Esophagus muscularis mucosa (tissue), 4 donors: ENCODE data around the gene CDH4. TPM values are rescaled to one million over a fixed set of nuclear protein-coding genes. Genes with fewer than 3 reads are reported as not detected.

Experiments
- DNase-seq: peaks from one replicate; pipeline ENCODE4 v3.0.0-alpha.2; 2017; ENCODE audit errors: extremely low spot score
- H3K27ac ChIP-seq, 4 donors: fragments of 200-600 bp; sonication (generic); replicated peaks in 1 of 4; 1 replicate in 3 of 4; 2 replicates in 1 of 4; pipeline ENCODE4 v1.5.1; 2016 to 2019; ENCODE audit warnings: mild to moderate bottlenecking in 1 of 4
- H3K27me3 ChIP-seq, 4 donors: fragments of 200-600 bp; sonication (generic); one replicate each; pipeline versions ENCODE4 v1.5.1 to v1.6.0; 2016 to 2019
- H3K36me3 ChIP-seq, 4 donors: fragments of 200-600 bp; sonication (generic); one replicate each; pipeline ENCODE4 v1.5.1; 2016 to 2019
- H3K4me1 ChIP-seq, 4 donors: fragments of 200-600 bp; sonication (generic); one replicate each; pipeline ENCODE4 v1.5.1; 2016 to 2019
- H3K4me3 ChIP-seq, 4 donors: fragments of 200-600 bp; sonication (generic); 1 replicate in 2 of 4; 2 replicates in 2 of 4; pipeline ENCODE4 v1.5.1; 2016 to 2019; ENCODE audit warnings: mild to moderate bottlenecking in 4 of 4, moderate library complexity in 1 of 4
- H3K9me3 ChIP-seq, 4 donors: fragments of 200-600 bp; sonication (generic); 1 replicate in 3 of 4; 2 replicates in 1 of 4; pipeline ENCODE4 v1.5.1; 2016 to 2019
- CTCF ChIP-seq, 3 experiments: fragments of 200-600 bp in 2 of 3; fragments of 450-650 bp in 1 of 3; sonication (generic) in 2 of 3; IDR thresholded peaks; one replicate each; pipeline ENCODE4 v1.5.1; 2017 to 2019; ENCODE audit warnings: antibody characterized with exemption in 3 of 3, mild to moderate bottlenecking in 2 of 3, moderate library complexity in 1 of 3
- EP300 ChIP-seq: sonication (generic); formaldehyde crosslinking; IDR thresholded peaks from one replicate; pipeline ENCODE4 v1.6.1; 2017; ENCODE audit warnings: antibody characterized with exemption
- POLR2A ChIP-seq: fragments of 450-650 bp; IDR thresholded peaks from one replicate; pipeline ENCODE4 v1.6.1; 2017; ENCODE audit warnings: antibody characterized with exemption, moderate library complexity, mild to moderate bottlenecking, low read depth
- POLR2AphosphoS5 ChIP-seq, 2 donors: sonication (generic); formaldehyde crosslinking; IDR thresholded peaks; one replicate each; pipeline ENCODE4 v1.6.1; 2017; ENCODE audit warnings: antibody characterized with exemption in 2 of 2
- whole genome bisulfite sequencing: methylation state at CpG from one replicate; pipeline ENCODE4 v1.1.5; 2018; 5-methylcytosine and 5-hydroxymethylcytosine counted together
- intact Hi-C: fragments of 100-400 bp; cut with DNase I; formaldehyde crosslinking; loops from one replicate; pipeline ENCODE4 v1.15.1; 2023
- total RNA-seq, 4 donors: library from RNA; depleted of rRNA; stranded (reverse); fragments of >200 nt; gene quantifications; one replicate each; pipeline versions ENCODE4 v1.1.0 to v1.2.1, GENCODE V29; 2016

The CDH4 gene
- total RNA-seq, 4 donors from 2014 or later: 0.42 to 1.3 (median 0.48) TPM

GRCh38 chr20:61766921-61767610, 515.0 kb downstream of the CDH4 start:
- DNase-seq: no peak
- 80% methylated on average over 11 of the region's 15 CpGs for WGBS

GRCh38 chr20:61767761-61768494, 515.9 kb downstream of the CDH4 start:
- no peak for DNase-seq
- WGBS: 90% methylated on average over 14 of the region's 14 CpGs

More at GRCh38 chr20:61766921-61767610, 515.0 kb downstream of the CDH4 start:
- H3K27me3 ChIP-seq: peaks cover 0 to 45% (median 0%) of the 10 kb centered on the region in 4 donors
- TF ChIP-seq POLR2A: no peak
- TF ChIP-seq CTCF (IDR thresholded peaks at IDR 0.05): no peak
- TF ChIP-seq POLR2AphosphoS5 (IDR thresholded peaks at IDR 0.05): no peak
- no peak for TF ChIP-seq EP300
- no peak overlapping the region for H3K4me3 ChIP-seq
- H3K27ac ChIP-seq: no peak overlapping the region
- intact Hi-C loops: no loop called here
- H3K4me1 ChIP-seq: no peaks in the 10 kb centered on the region
- no peaks in the 10 kb centered on the region for H3K36me3 ChIP-seq
- H3K9me3 ChIP-seq: no peaks in the 10 kb centered on the region

GRCh38 chr20:61768571-61769285, 516.7 kb downstream of the CDH4 start:
- H3K27ac ChIP-seq: no peak overlapping the region
- peaks cover 0 to 37% (median 0%) of the 10 kb centered on the region in 4 donors for H3K27me3 ChIP-seq
- intact Hi-C loops: no loop called here
- H3K9me3 ChIP-seq: no peaks in the 10 kb centered on the region
- 75% methylated on average over 13 of the region's 16 CpGs for WGBS
- no peak overlapping the region for H3K4me3 ChIP-seq
- H3K4me1 ChIP-seq: no peaks in the 10 kb centered on the region
- DNase-seq: no peak
- H3K36me3 ChIP-seq: no peaks in the 10 kb centered on the region
- TF ChIP-seq POLR2A (no peak), POLR2AphosphoS5 (IDR thresholded peaks at IDR 0.05) (no peak)

More at GRCh38 chr20:61767761-61768494, 515.9 kb downstream of the CDH4 start:
- no peaks in the 10 kb centered on the region for H3K36me3 ChIP-seq
- TF ChIP-seq EP300 (no peak), POLR2AphosphoS5 (IDR thresholded peaks at IDR 0.05) (no peak), POLR2A (no peak), CTCF (IDR thresholded peaks at IDR 0.05) (no peak)
- H3K27ac ChIP-seq: no peak overlapping the region
- no peaks in the 10 kb centered on the region for H3K4me1 ChIP-seq
- intact Hi-C loops: no loop called here
- H3K27me3 ChIP-seq: peaks cover 0 to 39% (median 0%) of the 10 kb centered on the region in 4 donors
- no peaks in the 10 kb centered on the region for H3K9me3 ChIP-seq
- H3K4me3 ChIP-seq: no peak overlapping the region

GRCh38 chr20:61769286-61769832, 517.3 kb downstream of the CDH4 start:
- Histone ChIP-seq H3K27ac (no peak overlapping the region), H3K36me3 (no peaks in the 10 kb centered on the region), H3K4me3 (no peak overlapping the region), H3K9me3 (no peaks in the 10 kb centered on the region), H3K4me1 (no peaks in the 10 kb centered on the region), H3K27me3 (peaks cover 0 to 38% (median 0%) of the 10 kb centered on the region in 4 donors)
- no peak for TF ChIP-seq POLR2A
- no peak for TF ChIP-seq CTCF (IDR thresholded peaks at IDR 0.05)
- TF ChIP-seq EP300: no peak
- no peak for TF ChIP-seq POLR2AphosphoS5 (IDR thresholded peaks at IDR 0.05)
- no peak for DNase-seq
- 88% methylated on average over 6 of the region's 11 CpGs for WGBS
- intact Hi-C loops: no loop called here
